Hepatocyte (in vitro differentiated cells): ENCODE results near the gene VKORC1L1. TPM values are rescaled to one million over a fixed set of nuclear protein-coding genes. Genes with fewer than 3 reads are reported as not detected.
"Not testable (repeated sequence)": the region's sequence is repeated elsewhere in the genome, so short reads cannot be mapped to it uniquely, and the experiment has no call there.

Experiments used
- DNase-seq: peaks from one replicate; pipeline ENCODE4 v3.0.0-alpha.2; 2016; ENCODE audit warnings: low spot score
- H2AFZ ChIP-seq: fragments of 200-600 bp; sonication (generic); 2 replicates; pipeline ENCODE4 v1.6.0; 2016; ENCODE audit warnings: antibody characterized with exemption, mild to moderate bottlenecking
- H3K27ac ChIP-seq: fragments of 200-600 bp; sonication (generic); 2 replicates; pipeline ENCODE4 v1.5.1; 2016; ENCODE audit warnings: mild to moderate bottlenecking
- H3K27me3 ChIP-seq: fragments of 200-600 bp; sonication (generic); 2 replicates; pipeline ENCODE4 v1.6.1; 2016
- H3K36me3 ChIP-seq: fragments of 200-600 bp; sonication (generic); replicated peaks from 2 replicates; pipeline ENCODE4 v1.5.1; 2016; ENCODE audit warnings: low read depth; ENCODE audit not compliant: insufficient read depth
- H3K4me1 ChIP-seq: fragments of 200-600 bp; sonication (generic); 2 replicates; pipeline ENCODE4 v1.5.1; 2016; ENCODE audit warnings: mild to moderate bottlenecking, moderate library complexity; ENCODE audit not compliant: insufficient read depth
- H3K4me2 ChIP-seq: fragments of 200-600 bp; sonication (generic); 2 replicates; pipeline ENCODE4 v1.6.0; 2016
- H3K4me3 ChIP-seq: fragments of 200-600 bp; sonication (generic); 2 replicates; pipeline ENCODE4 v1.5.1; 2016; ENCODE audit warnings: mild to moderate bottlenecking
- H3K79me2 ChIP-seq: fragments of 200-600 bp; sonication (generic); 2 replicates; pipeline ENCODE4 v1.6.0; 2017; ENCODE audit warnings: mild to moderate bottlenecking
- H3K9me2 ChIP-seq: fragments of 200-600 bp; sonication (generic); replicated peaks from 2 replicates; pipeline ENCODE4 v1.6.0; 2017; ENCODE audit warnings: mild to moderate bottlenecking; ENCODE audit not compliant: insufficient read depth
- H3K9me3 ChIP-seq: fragments of 200-600 bp; sonication (generic); 2 replicates; pipeline ENCODE4 v1.5.1; 2016; ENCODE audit warnings: low read depth, mild to moderate bottlenecking
- H4K20me1 ChIP-seq: fragments of 200-600 bp; sonication (generic); 2 replicates; pipeline ENCODE4 v1.6.0; 2016; ENCODE audit warnings: mild to moderate bottlenecking; ENCODE audit not compliant: insufficient read depth, poor library complexity, severe bottlenecking
- WGBS: methylation state at CpG from one replicate; pipeline ENCODE4 v1.1.6; 2016; ENCODE audit warnings: low lambda C conversion rate; ENCODE audit errors: missing lambda C conversion rate; 5-methylcytosine and 5-hydroxymethylcytosine counted together
- polyA plus RNA-seq: library from polyadenylated mRNA; unstranded; fragments of >200 nt; fragmentation: Nextera tagmentation; extraction: Ambion mirVana; gene quantifications from 2 replicates; pipeline ENCODE4 v1.2.1, GENCODE V29; 2016
- small RNA-seq: library from RNA; depleted of rRNA; stranded (forward); fragments of <200 nt; gene quantifications from one replicate; pipeline ENCODE3, GENCODE V24; 2014
- total RNA-seq: library from RNA; depleted of rRNA; stranded (reverse); fragments of >200 nt; gene quantifications from 2 replicates; pipeline ENCODE4 v1.2.3, GENCODE V29; 2014
- TF ChIP-seq, protein P1 (sequence below): fragments of 200-600 bp; sonication (generic); IDR thresholded peaks from 2 replicates; pipeline ENCODE4 v1.5.1; 2016; ENCODE audit warnings: antibody characterized with exemption, mild to moderate bottlenecking; ENCODE audit not compliant: poor library complexity

VKORC1L1 gene
- total and polyA plus RNA-seq, 2 experiments from 2014 or later: 22.2 to 23.5 TPM

DNA sequence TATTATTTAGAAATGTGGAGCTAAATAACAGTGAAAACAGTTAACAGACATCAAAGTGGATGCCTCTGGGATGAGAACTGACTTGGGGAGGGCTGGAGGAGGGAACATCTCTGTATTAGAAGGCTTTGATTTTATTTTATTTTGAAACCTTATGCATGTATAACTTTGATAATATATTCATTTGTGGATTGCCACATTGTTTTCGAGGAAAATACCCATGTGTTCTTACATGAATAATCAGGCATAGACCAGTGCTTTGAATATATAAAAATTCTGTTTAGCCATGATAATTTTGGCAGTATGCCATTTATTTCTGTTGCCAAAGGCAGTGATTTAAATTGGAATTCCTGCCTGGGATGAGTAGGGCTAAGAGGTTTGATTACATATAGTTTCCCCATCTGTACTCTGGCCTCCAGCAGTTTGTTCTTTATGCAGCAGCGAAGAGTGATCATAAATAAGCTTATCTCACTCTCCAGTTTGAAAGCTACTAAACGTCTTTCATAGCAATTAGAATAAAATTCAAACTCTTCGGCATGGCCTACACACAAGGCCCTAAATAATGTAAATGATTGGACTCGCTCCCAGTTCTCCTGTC is 128.0 kb downstream of the VKORC1L1 start:
- not testable (repeated sequence) for H3K36me3 ChIP-seq, H3K27me3 ChIP-seq, H2AFZ ChIP-seq, H3K9me2 ChIP-seq, DNase-seq, H4K20me1 ChIP-seq, H3K4me2 ChIP-seq, H3K4me3 ChIP-seq, H3K9me3 ChIP-seq, H3K79me2 ChIP-seq, H3K27ac ChIP-seq
- WGBS: 86% methylated on average over 1 of the region's 5 CpGs
- peaks cover 10% of the 10 kb centered on the region for H3K4me1 ChIP-seq

DNA sequence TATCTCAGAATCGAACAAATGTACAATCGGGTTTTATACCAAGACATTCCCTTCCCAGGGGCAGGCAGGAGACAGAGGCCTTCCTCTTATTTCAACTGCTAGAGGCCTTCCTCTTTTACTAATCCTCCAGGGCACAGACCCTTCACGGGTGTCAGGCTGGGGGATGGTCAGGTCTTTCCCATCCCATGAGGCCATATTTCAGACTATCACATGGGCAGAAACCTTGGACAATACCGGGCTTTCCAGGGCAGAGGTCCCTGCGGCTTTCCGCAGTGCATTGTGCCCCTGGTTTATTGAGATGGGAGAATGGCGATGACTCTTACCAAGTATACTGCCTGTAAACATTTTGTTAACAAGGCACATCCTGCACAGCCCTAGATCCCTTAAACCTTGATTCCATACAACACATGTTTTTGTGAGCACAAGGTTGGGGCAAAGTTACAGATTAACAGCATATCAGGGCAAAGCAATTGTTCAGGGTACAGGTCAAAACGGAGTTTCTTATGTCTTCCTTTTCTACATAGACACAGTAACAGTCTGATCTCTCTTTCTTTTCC is 132.3 kb downstream of the VKORC1L1 start:
- H4K20me1 ChIP-seq, H3K9me3 ChIP-seq, H3K36me3 ChIP-seq, H3K27me3 ChIP-seq, H3K9me2 ChIP-seq, H3K79me2 ChIP-seq, H3K4me3 ChIP-seq: not testable (repeated sequence)
- 61% methylated on average over 8 of the region's 8 CpGs for WGBS
- Histone ChIP-seq H3K4me1 (peaks cover 20% of the 10 kb centered on the region), H2AFZ (peak overlapping the region; percentile 28), H3K4me2 (peak overlapping the region; percentile 51), H3K27ac (peak overlapping the region; percentile 92)
- DNase-seq: peak; percentile 14

DNA sequence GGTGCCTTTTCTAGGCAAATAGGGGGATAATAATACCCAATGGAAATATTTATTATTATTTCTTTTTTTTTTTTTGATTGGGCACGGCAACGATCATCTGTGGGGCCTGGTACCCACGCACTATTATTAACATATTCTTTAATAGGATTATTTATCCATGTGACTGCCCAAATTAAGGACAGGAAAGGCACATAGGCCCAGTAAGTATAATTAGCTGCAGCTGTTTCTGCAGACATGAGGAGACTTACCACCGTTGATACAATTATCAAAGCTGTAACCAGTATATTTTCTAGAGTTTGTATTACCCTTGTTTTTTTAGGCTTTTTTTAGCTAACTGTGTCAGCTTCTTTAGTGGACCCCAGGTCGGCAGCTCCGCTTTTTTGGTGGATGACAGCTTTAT is 134.4 kb downstream of the VKORC1L1 start:
- Histone ChIP-seq H3K4me2 (no peak overlapping the region), H3K4me3 (no peak overlapping the region), H3K79me2 (no peaks in the 10 kb centered on the region), H3K4me1 (peaks cover 20% of the 10 kb centered on the region), H2AFZ (no peak overlapping the region), H4K20me1 (no peaks in the 10 kb centered on the region), H3K9me2 (no peaks in the 10 kb centered on the region), H3K9me3 (no peaks in the 10 kb centered on the region), H3K27me3 (no peaks in the 10 kb centered on the region), H3K36me3 (no peaks in the 10 kb centered on the region), H3K27ac (no peak overlapping the region)
- 89% methylated on average over 6 of the region's 6 CpGs for WGBS
- no peak for DNase-seq
- TF ChIP-seq, protein P1, sequence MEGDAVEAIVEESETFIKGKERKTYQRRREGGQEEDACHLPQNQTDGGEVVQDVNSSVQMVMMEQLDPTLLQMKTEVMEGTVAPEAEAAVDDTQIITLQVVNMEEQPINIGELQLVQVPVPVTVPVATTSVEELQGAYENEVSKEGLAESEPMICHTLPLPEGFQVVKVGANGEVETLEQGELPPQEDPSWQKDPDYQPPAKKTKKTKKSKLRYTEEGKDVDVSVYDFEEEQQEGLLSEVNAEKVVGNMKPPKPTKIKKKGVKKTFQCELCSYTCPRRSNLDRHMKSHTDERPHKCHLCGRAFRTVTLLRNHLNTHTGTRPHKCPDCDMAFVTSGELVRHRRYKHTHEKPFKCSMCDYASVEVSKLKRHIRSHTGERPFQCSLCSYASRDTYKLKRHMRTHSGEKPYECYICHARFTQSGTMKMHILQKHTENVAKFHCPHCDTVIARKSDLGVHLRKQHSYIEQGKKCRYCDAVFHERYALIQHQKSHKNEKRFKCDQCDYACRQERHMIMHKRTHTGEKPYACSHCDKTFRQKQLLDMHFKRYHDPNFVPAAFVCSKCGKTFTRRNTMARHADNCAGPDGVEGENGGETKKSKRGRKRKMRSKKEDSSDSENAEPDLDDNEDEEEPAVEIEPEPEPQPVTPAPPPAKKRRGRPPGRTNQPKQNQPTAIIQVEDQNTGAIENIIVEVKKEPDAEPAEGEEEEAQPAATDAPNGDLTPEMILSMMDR: no peak

Small RNA genes within 50 kb of the gene (small RNA-seq; reads per million reads assigned to genes)
- gene AC073261.1: not detected
- not detected for gene RNU6-973P

Other genes with a start within 250 kb of the VKORC1L1 start
- gene GUSB, start 109.1 kb downstream of the VKORC1L1 start, total RNA-seq: 53.7 and 58.9 TPM in 2 replicates
- gene GUSB, start 109.1 kb downstream of the VKORC1L1 start, polyA plus RNA-seq: 120 and 124 TPM in 2 replicates
- 83.7 and 98.5 TPM in 2 replicates for gene ASL, start 202.7 kb downstream of the VKORC1L1 start, total RNA-seq
- 101 and 109 TPM in 2 replicates for gene ASL, start 202.7 kb downstream of the VKORC1L1 start, polyA plus RNA-seq
- 38.0 and 41.6 TPM in 2 replicates for gene CRCP, start 241.8 kb downstream of the VKORC1L1 start, total RNA-seq
- 9.0 and 13.8 TPM in 2 replicates for gene CRCP, start 241.8 kb downstream of the VKORC1L1 start, polyA plus RNA-seq